Epithelial cell of esophagus (primary cell): Measurements from ENCODE around the gene GNAS-AS1.

Experiments used
- DNase-seq: peaks from one replicate; pipeline ENCODE4 v3.0.0; 2010; ENCODE audit warnings: low read depth
- H3K4me3 ChIP-seq: 2 replicates; pipeline ENCODE4 v1.5.1; 2011; ENCODE audit warnings: mild to moderate bottlenecking, low read length, control low read depth
- TF ChIP-seq, protein P1 (sequence below): IDR thresholded peaks from 2 replicates; pipeline ENCODE4 v1.5.1; 2011; ENCODE audit warnings: low read depth, mild to moderate bottlenecking, low read length, control low read depth, inconsistent platforms; ENCODE audit not compliant: insufficient read depth; ENCODE audit errors: missing control alignments

GNAS-AS1 gene

DNA sequence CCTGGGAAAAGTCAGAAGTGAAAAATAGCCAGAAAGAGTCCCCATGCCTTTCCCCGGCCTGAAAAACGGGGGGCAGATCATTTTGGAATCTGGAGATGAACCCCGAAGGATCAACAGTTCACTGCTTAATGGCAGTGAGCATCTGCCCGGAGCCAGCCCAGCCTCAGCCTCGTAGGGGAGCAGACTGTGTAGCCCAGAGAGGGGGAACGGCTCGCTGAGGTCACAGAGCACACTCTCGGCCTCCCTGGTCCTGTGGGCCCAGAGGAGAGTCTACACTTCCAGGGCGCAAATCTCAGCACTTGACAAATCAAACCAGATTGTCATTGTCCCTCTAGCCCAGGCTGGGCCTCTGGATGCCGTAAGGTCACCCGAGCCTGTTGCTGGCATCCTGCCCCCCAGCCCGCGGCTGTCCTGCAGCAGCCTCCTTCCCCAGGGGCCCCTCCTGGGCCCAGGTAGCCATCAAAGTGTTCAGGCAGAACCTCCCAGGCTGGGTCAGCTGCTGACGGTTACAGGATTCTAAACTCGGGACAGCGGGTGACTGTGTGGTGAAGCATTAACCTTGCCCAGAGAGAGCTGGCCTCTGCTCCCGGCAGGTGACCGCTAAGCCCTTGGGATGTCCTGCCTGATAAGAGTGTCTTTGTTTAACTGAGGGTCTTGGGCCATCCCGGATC is 56.1 kb downstream of the GNAS-AS1 start:
- no peak for DNase-seq
- TF ChIP-seq, protein P1, sequence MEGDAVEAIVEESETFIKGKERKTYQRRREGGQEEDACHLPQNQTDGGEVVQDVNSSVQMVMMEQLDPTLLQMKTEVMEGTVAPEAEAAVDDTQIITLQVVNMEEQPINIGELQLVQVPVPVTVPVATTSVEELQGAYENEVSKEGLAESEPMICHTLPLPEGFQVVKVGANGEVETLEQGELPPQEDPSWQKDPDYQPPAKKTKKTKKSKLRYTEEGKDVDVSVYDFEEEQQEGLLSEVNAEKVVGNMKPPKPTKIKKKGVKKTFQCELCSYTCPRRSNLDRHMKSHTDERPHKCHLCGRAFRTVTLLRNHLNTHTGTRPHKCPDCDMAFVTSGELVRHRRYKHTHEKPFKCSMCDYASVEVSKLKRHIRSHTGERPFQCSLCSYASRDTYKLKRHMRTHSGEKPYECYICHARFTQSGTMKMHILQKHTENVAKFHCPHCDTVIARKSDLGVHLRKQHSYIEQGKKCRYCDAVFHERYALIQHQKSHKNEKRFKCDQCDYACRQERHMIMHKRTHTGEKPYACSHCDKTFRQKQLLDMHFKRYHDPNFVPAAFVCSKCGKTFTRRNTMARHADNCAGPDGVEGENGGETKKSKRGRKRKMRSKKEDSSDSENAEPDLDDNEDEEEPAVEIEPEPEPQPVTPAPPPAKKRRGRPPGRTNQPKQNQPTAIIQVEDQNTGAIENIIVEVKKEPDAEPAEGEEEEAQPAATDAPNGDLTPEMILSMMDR = no peak
- no peak overlapping the region for H3K4me3 ChIP-seq

DNA sequence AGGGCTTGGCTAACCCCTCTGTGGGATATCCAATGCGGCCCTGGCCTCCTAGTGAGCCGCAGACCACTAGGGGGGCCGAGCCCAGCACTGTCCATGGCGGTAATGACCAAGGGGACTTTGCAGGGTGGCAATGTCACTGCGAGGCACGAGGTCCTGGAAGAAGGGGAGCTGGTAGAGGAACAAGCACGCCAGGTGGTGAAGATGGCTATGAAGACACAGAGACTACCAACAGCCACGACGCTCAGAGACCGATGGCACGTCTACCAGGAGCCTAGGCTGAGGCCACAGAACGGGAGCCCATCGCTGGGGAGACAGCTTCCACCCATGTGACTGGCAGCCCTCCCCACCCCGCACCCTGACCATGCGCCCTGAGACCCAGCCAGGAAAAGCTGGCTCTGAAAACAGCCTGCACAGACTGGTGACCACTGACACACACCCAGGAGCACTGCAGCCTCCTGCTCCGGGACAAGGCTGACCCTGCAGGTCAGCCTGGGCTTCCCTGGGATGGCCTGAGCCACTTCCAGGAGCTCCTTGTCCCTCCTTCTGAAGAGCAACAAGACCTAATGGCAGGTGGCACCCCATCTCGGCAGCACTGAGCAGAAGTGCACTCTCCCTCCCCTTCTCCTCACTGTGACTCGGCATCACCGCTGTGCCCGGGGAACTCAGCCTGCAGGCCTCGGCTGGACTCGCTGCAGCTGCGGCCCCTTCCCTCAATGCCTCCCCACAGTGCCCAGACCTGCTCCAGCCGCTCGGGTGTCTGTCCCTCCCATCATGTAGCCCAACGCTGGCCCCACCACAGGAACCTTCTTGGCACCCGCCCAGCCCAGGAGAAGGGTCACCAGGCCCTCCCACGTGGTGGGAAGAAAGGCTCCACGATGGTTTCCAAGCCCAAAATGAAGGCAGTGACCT is 56.9 kb downstream of the GNAS-AS1 start:
- TF ChIP-seq, protein P1 = no peak
- no peak overlapping the region for H3K4me3 ChIP-seq
- no peak for DNase-seq

DNA sequence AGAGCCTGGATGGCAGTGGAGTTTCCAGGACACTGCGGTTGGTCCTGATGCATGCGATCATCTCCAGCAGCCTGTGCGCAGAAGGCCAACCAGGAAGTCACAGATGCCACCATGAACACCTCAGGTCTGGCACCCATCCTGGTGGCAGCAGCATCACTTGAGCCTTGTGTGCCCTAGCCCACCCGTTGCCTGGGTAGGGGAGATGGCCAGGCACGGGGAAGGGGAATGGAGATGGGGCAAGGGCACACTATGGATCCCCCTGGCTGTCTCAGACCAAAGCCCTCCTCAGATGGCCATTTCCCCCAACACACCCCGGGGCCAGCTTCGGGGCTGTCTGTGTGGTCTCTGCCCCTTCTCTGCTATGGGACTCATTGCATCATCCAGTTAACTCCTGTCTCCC is 58.3 kb downstream of the GNAS-AS1 start:
- no peak for DNase-seq
- no peak overlapping the region for H3K4me3 ChIP-seq
- TF ChIP-seq, protein P1 = no peak

DNA sequence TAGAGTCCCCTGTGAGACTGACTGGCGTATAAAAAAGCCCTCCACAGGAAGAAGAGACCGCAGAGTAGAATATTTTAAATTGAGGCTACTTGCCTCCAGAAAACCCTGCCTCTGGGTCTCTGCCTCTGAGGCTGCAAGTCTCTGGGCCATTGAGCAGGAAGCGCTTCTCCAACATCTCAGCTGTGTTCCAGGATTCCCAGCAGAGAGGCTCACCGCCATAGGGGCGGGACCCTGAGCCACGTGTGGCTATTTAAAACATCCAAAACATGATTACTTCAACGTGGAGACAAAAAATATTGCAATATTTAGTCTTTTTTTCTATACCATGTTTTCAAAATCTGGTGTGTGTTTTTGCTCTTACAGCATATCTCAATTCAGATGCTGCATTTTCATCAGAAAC is 59.4 kb downstream of the GNAS-AS1 start:
- no peak for DNase-seq
- no peak overlapping the region for H3K4me3 ChIP-seq
- TF ChIP-seq, protein P1 = no peak

DNA sequence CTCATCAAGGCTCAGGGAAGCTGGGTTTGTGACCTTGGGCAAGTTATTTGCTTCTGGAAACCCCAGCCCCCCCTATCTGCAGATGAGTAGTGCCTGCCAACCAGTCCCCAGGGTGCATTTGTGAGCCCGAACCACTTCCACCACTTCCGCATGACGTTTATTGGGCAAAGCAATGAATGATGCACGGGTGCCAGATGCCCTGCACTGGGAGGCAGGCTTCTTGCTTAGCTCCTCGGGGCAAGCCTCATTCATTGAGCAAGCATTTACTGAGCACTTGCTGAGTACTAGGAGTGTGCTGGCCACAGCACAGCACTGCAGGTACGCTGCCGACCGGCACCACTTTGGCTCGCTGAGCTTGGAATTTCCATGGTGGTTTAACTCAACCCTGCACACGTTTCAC is 60.2 kb downstream of the GNAS-AS1 start:
- no peak for DNase-seq
- TF ChIP-seq, protein P1 = no peak
- H3K4me3 ChIP-seq = no peak overlapping the region

DNA sequence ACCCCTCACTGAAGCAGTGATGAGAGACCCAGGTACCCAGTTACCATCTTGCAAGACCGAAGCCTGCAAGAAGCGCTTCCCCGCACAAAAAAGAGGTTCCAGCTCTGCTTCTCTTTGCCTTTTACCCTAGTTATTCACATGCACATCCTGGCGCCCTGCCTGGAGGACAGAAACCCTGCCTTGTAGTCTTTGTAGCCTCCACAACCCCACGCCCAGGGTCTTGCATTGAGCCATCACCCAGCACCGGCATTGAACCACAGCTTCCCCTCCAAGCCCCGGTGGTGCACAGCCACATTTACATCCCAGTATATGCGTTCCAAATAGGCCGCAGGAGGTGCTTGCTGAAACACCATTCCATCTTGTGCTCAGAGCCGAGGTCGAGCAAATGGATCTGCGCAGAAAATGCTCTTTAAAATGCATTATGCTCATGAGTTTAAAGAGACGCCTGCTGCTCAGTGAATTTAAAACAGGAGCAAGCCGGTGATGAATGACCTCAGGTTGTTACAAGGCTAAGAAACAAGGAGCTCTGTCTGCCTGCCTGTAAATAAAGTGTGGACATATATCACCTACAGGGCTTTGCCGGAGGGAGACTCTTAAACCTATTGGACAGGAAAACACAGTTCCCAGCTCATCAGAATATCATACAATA is 61.7 kb downstream of the GNAS-AS1 start:
- H3K4me3 ChIP-seq = no peak overlapping the region
- TF ChIP-seq, protein P1 = no peak
- DNase-seq = no peak
